HG03457 (cell line): ENCODE measurements around the gene CAMKK2.
A peak's percentile ranks its signal among the peaks of the same experiment; 100 is the strongest.
"Not testable (repeated sequence)": the region's sequence is repeated elsewhere in the genome, so short reads cannot be mapped to it uniquely, and the experiment has no call there.

Source experiments
- ATAC-seq: cut with Tn5 transposase; IDR thresholded peaks from one replicate; pipeline ENCODE4 v1.9.1; 2021; ENCODE audit warnings: moderate number of reproducible peaks; ENCODE audit not compliant: unreplicated experiment

Gene CAMKK2

GRCh38 chr12:121296618-121297434 is at the start of gene CAMKK2:
CAMKK2 (minus strand) TSS chr12:121296709; CDS start chr12:121274526, 22,183 bp downstream.
- ATAC-seq = peak; percentile 61

GRCh38 chr12:121345151-121345815 is 48.8 kb upstream of the CAMKK2 start:
- no peak for ATAC-seq

GRCh38 chr12:121344506-121344905 is 48.0 kb upstream of the CAMKK2 start:
- ATAC-seq = no peak

- ATAC-seq = no peak
These were observed 40.9 kb upstream of the CAMKK2 start for GRCh38 chr12:121337416-121337815.

- no peak for ATAC-seq
These were observed 38.2 kb upstream of the CAMKK2 start for GRCh38 chr12:121334513-121335343.

GRCh38 chr12:121333747-121334146 is 37.2 kb upstream of the CAMKK2 start:
- no peak for ATAC-seq

GRCh38 chr12:121331248-121331647 is 34.7 kb upstream of the CAMKK2 start:
- ATAC-seq = no peak

GRCh38 chr12:121330692-121331091 is 34.2 kb upstream of the CAMKK2 start:
- ATAC-seq = no peak

GRCh38 chr12:121330195-121330594 is 33.7 kb upstream of the CAMKK2 start:
- ATAC-seq = no peak

GRCh38 chr12:121328620-121329019 is 32.1 kb upstream of the CAMKK2 start:
- ATAC-seq = no peak

- ATAC-seq = no peak
These were observed 30.6 kb upstream of the CAMKK2 start for GRCh38 chr12:121326996-121327674.

- ATAC-seq = no peak
These were observed 29.4 kb upstream of the CAMKK2 start for GRCh38 chr12:121325922-121326396.

GRCh38 chr12:121323908-121324307 is 27.4 kb upstream of the CAMKK2 start:
- no peak for ATAC-seq

GRCh38 chr12:121318121-121318520 is 21.6 kb upstream of the CAMKK2 start:
- no peak for ATAC-seq

- no peak for ATAC-seq
These were observed 17.9 kb upstream of the CAMKK2 start for GRCh38 chr12:121314431-121314830.

- ATAC-seq = not testable (repeated sequence)
These were observed 13.7 kb upstream of the CAMKK2 start for GRCh38 chr12:121310231-121310630.

GRCh38 chr12:121307397-121307796 is 10.9 kb upstream of the CAMKK2 start:
- ATAC-seq = not testable (repeated sequence)

GRCh38 chr12:121304306-121304705 is 7.8 kb upstream of the CAMKK2 start:
- no peak for ATAC-seq

GRCh38 chr12:121301876-121302275 is 5.4 kb upstream of the CAMKK2 start:
- no peak for ATAC-seq

- no peak for ATAC-seq
These were observed 3.7 kb upstream of the CAMKK2 start for GRCh38 chr12:121300083-121300819.
